GM18909 (cell line): ENCODE data around the gene GRP.
"Not testable (repeated sequence)": the region's sequence is repeated elsewhere in the genome, so short reads cannot be mapped to it uniquely, and the experiment has no call there.

Source experiments
- ATAC-seq: cut with Tn5 transposase; IDR thresholded peaks from one replicate; pipeline ENCODE4 v1.9.1; 2021; ENCODE audit warnings: mild to moderate bottlenecking; ENCODE audit not compliant: unreplicated experiment, poor library complexity

GRP gene

GRCh38 chr18:59228351-59228750 is 8.4 kb downstream of the GRP start:
- ATAC-seq: no peak

- no peak for ATAC-seq
Observed at GRCh38 chr18:59229191-59229590, 9.2 kb downstream of the GRP start.

GRCh38 chr18:59229701-59230443 is 9.9 kb downstream of the GRP start:
- no peak for ATAC-seq

- ATAC-seq: no peak
Observed at GRCh38 chr18:59231114-59231513, 11.2 kb downstream of the GRP start.

GRCh38 chr18:59231877-59232276 is 11.9 kb downstream of the GRP start:
- no peak for ATAC-seq

GRCh38 chr18:59232309-59233016 is 12.5 kb downstream of the GRP start:
- no peak for ATAC-seq

GRCh38 chr18:59233017-59233410 is 13.1 kb downstream of the GRP start:
- no peak for ATAC-seq

GRCh38 chr18:59238385-59238784 is 18.4 kb downstream of the GRP start:
- ATAC-seq: no peak

GRCh38 chr18:59239642-59240041 is 19.7 kb downstream of the GRP start:
- ATAC-seq: no peak

- no peak for ATAC-seq
Observed at GRCh38 chr18:59242906-59243305, 22.9 kb downstream of the GRP start.

- no peak for ATAC-seq
Observed at GRCh38 chr18:59246796-59247195, 26.8 kb downstream of the GRP start.

- ATAC-seq: peak; percentile 50
Observed at GRCh38 chr18:59249199-59249774, 29.3 kb downstream of the GRP start.

- not testable (repeated sequence) for ATAC-seq
Observed at GRCh38 chr18:59255491-59255890, 35.5 kb downstream of the GRP start.

GRCh38 chr18:59261842-59262241 is 41.9 kb downstream of the GRP start:
- not testable (repeated sequence) for ATAC-seq

- not testable (repeated sequence) for ATAC-seq
Observed at GRCh38 chr18:59262243-59262642, 42.3 kb downstream of the GRP start.

GRCh38 chr18:59263661-59264060 is 43.7 kb downstream of the GRP start:
- ATAC-seq: no peak

- ATAC-seq: no peak
Observed at GRCh38 chr18:59264121-59264571, 44.2 kb downstream of the GRP start.

GRCh38 chr18:59264651-59265245 is 44.8 kb downstream of the GRP start:
- ATAC-seq: no peak

GRCh38 chr18:59265246-59265973 is 45.5 kb downstream of the GRP start:
- no peak for ATAC-seq

- no peak for ATAC-seq
Observed at GRCh38 chr18:59265974-59266369, 46.0 kb downstream of the GRP start.
